ENCODE results near the gene PHTF2.

The PHTF2 gene

GRCh38 chr7:77885155-77885554, 86.6 kb downstream of the PHTF2 start:
- Histone ChIP-seq H3K4me1 (ENCODE audit: control insufficient read depth, insufficient read depth, low read length) (no peaks in the 10 kb centered on the region), H3K4me3 (ENCODE audit: low read depth, low read length) (no peak overlapping the region), H3K9me3 (ENCODE audit: control insufficient read depth, insufficient read depth, low read depth, low read length) (no peaks in the 10 kb centered on the region), H3K27ac (ENCODE audit: extremely low read depth, low read depth, low read length) (no peak overlapping the region), H3K36me3 (ENCODE audit: control insufficient read depth in 2 of 2, insufficient read depth in 1 of 2, low read length in 2 of 2) (no peaks in the 10 kb centered on the region)
- ChIA-PET CTCF (no interaction called here), POLR2A (no interaction called here)
- TF ChIP-seq PATZ1 (tag by site-specific recombination; IDR thresholded peaks at IDR 0.05) (no peak), ZNF146 (tag by site-specific recombination; IDR thresholded peaks at IDR 0.05) (no peak), PRDM1 (tag by site-specific recombination; IDR thresholded peaks at IDR 0.05) (no peak), ZNF670 (tag by site-specific recombination; IDR thresholded peaks at IDR 0.05; ENCODE audit: low read depth) (no peak), ZNF132 (tag by site-specific recombination; IDR thresholded peaks at IDR 0.05; ENCODE audit: borderline replicate concordance) (no peak), ZNF26 (tag by site-specific recombination; IDR thresholded peaks at IDR 0.05) (no peak), ZNF776 (tag by site-specific recombination; IDR thresholded peaks at IDR 0.05; ENCODE audit: borderline replicate concordance) (no peak), HIC1 (tag by site-specific recombination; IDR thresholded peaks at IDR 0.05) (no peak), CTCF (tag by site-specific recombination; IDR thresholded peaks at IDR 0.05) (no peak), SETDB1 (IDR thresholded peaks at IDR 0.05; ENCODE audit: insufficient read length, low read length) (no peak), GLIS2 (tag by site-specific recombination; IDR thresholded peaks at IDR 0.05) (no peak), ZNF350 (tag by site-specific recombination; IDR thresholded peaks at IDR 0.05) (no peak), ZNF292 (tag by site-specific recombination; IDR thresholded peaks at IDR 0.05; ENCODE audit: borderline replicate concordance, low read depth) (no peak), ZNF660 (tag by site-specific recombination; IDR thresholded peaks at IDR 0.05) (no peak), ZNF404 (tag by site-specific recombination; IDR thresholded peaks at IDR 0.05) (no peak), ZNF677 (tag by site-specific recombination; IDR thresholded peaks at IDR 0.05) (no peak), YY1 (tag by site-specific recombination; IDR thresholded peaks at IDR 0.05) (no peak), ZNF133 (tag by site-specific recombination; IDR thresholded peaks at IDR 0.05) (no peak)

GRCh38 chr7:77887567-77887966, 89.0 kb downstream of the PHTF2 start:
- ChIA-PET CTCF (interaction anchor here (0.6 kb wide), 1 partner anchor 699 kb away, joined by 8 read pairs; no protein-coding TSS in a partner anchor), POLR2A (no interaction called here)
- Histone ChIP-seq H3K9me3 (ENCODE audit: control insufficient read depth, insufficient read depth, low read depth, low read length) (no peaks in the 10 kb centered on the region), H3K36me3 (ENCODE audit: control insufficient read depth in 2 of 2, insufficient read depth in 1 of 2, low read length in 2 of 2) (no peaks in the 10 kb centered on the region), H3K27ac (ENCODE audit: extremely low read depth, low read depth, low read length) (no peak overlapping the region), H3K4me1 (ENCODE audit: control insufficient read depth, insufficient read depth, low read length) (no peaks in the 10 kb centered on the region), H3K4me3 (ENCODE audit: low read depth, low read length) (no peak overlapping the region)
- no peak for TF ChIP-seq ZNF449 (tag by site-specific recombination; IDR thresholded peaks at IDR 0.05)
- TF ChIP-seq ZNF24 (tag by site-specific recombination; IDR thresholded peaks at IDR 0.05), result no peak
- TF ChIP-seq ZNF132 (tag by site-specific recombination; IDR thresholded peaks at IDR 0.05; ENCODE audit: borderline replicate concordance), result no peak
- no peak for TF ChIP-seq ZFP3 (tag by site-specific recombination; IDR thresholded peaks at IDR 0.05; ENCODE audit: low read depth)
- no peak for TF ChIP-seq ZNF335 (tag by site-specific recombination; conservative IDR thresholded peaks at IDR 0.05)
- TF ChIP-seq ZNF596 (tag by site-specific recombination; IDR thresholded peaks at IDR 0.05), result no peak
- no peak for TF ChIP-seq ZNF423 (tag by site-specific recombination; IDR thresholded peaks at IDR 0.05)
